Measurements from ENCODE around the gene ADIPOR2. TPM values are rescaled to one million over a fixed set of nuclear protein-coding genes. Genes with fewer than 3 reads are reported as not detected.
A peak's percentile ranks its signal among the peaks of the same experiment; 100 is the strongest.

Gene ADIPOR2
- total RNA-seq, 4 donors from 2014 or later = 40.3 to 47.9 (median 43.4) TPM

DNA sequence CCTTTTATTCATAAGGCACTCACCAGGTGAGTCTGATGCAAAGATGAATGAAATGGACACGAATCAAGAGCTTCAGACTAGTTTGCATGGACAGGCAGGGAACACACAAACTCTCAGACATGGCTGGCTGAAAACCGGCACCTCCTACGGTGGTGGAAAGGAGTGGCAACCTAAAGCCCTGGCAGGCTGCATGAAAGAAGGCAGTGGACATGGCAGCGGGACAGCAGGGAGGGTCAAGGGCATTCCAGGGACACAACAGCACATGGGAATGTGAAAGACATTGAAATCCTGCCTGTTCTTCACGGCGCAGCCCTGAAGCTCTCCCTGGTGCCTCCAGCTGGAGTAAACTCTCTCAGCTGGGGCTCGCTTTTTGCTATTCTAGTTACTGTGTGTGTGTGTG, 112.9 kb downstream of the ADIPOR2 start:
- 81% methylated on average over 6 of the region's 7 CpGs for WGBS
- TF ChIP-seq EP300 (IDR thresholded peaks at IDR 0.05) = no peak
- TF ChIP-seq POLR2AphosphoS5 (IDR thresholded peaks at IDR 0.05) = no peak
- TF ChIP-seq POLR2A (IDR thresholded peaks at IDR 0.05) = no peak
- TF ChIP-seq, protein P1, sequence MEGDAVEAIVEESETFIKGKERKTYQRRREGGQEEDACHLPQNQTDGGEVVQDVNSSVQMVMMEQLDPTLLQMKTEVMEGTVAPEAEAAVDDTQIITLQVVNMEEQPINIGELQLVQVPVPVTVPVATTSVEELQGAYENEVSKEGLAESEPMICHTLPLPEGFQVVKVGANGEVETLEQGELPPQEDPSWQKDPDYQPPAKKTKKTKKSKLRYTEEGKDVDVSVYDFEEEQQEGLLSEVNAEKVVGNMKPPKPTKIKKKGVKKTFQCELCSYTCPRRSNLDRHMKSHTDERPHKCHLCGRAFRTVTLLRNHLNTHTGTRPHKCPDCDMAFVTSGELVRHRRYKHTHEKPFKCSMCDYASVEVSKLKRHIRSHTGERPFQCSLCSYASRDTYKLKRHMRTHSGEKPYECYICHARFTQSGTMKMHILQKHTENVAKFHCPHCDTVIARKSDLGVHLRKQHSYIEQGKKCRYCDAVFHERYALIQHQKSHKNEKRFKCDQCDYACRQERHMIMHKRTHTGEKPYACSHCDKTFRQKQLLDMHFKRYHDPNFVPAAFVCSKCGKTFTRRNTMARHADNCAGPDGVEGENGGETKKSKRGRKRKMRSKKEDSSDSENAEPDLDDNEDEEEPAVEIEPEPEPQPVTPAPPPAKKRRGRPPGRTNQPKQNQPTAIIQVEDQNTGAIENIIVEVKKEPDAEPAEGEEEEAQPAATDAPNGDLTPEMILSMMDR (IDR thresholded peaks at IDR 0.05) = no peak
- DNase-seq (ENCODE audit: low spot score in 2 of 2) = peak; percentile 35 to 49
- Histone ChIP-seq H3K27ac (no peak overlapping the region), H3K27me3 (no peaks in the 10 kb centered on the region), H3K4me1 (peaks cover 20% of the 10 kb centered on the region), H3K4me3 (no peak overlapping the region), H3K36me3 (no peaks in the 10 kb centered on the region), H3K9me3 (no peaks in the 10 kb centered on the region)

DNA sequence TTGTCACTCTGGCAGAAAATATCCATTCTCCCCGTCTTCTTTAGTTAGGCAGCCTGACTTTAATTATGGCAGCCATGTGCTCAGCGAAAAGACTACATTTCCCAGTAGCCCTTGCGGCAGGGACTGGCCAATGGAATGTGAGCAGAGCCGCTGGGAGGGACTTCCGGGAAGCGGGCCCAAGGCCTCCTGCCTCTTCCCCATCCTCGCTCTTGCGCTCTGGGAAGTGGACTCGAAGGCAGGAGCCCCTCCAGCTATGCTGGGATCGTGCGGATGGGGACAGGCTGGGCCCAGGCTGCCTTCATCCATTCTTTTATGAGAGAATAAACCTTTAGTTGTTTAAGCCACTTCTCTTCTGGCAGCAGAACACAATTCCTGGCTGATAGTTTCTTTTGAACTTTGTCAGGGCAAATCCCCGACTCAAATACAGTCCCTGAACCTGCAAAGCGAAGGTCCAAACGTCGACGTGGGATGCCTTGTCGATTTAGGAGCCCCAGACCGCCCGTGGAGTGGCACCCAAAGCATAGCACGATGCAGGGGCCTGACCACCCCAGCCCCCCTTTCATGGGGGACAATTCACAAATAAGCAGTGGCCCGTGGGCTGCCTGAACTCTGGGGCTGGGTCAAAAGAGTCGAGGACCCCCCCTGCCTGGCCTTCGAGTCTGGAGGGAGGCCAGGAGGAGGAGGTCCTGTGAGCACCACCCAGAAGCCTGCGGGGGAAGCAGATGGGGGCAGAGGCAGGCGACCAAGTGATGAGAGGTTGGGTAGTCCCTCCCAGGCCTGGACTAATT, 113.9 kb downstream of the ADIPOR2 start:
- TF ChIP-seq POLR2AphosphoS5 (IDR thresholded peaks at IDR 0.05) = no peak
- TF ChIP-seq, protein P1 (IDR thresholded peaks at IDR 0.05) = no peak
- TF ChIP-seq EP300 (IDR thresholded peaks at IDR 0.05) = no peak
- no peak for TF ChIP-seq POLR2A (IDR thresholded peaks at IDR 0.05)
- no peak overlapping the region for H3K4me3 ChIP-seq
- WGBS = 56% methylated on average over 22 of the region's 25 CpGs

GRCh38 chr12:1805441-1806081, 114.7 kb downstream of the ADIPOR2 start:
- Histone ChIP-seq H3K36me3 (no peaks in the 10 kb centered on the region), H3K4me1 (peaks cover 20% of the 10 kb centered on the region), H3K9me3 (no peaks in the 10 kb centered on the region), H3K4me3 (no peak overlapping the region), H3K27me3 (no peaks in the 10 kb centered on the region), H3K27ac (no peak overlapping the region)
- 81% methylated on average over 16 of the region's 16 CpGs for WGBS
- TF ChIP-seq, protein P1 (IDR thresholded peaks at IDR 0.05) = no peak
- no peak for TF ChIP-seq POLR2AphosphoS5 (IDR thresholded peaks at IDR 0.05)
- TF ChIP-seq POLR2A (IDR thresholded peaks at IDR 0.05) = no peak
- TF ChIP-seq EP300 (IDR thresholded peaks at IDR 0.05) = no peak
- peak; percentile 60 to 65 for DNase-seq (ENCODE audit: low spot score in 2 of 2)

More for the DNA sequence above, 113.9 kb downstream of the ADIPOR2 start:
- H3K27ac ChIP-seq = no peak overlapping the region
- H3K9me3 ChIP-seq = no peaks in the 10 kb centered on the region
- H3K36me3 ChIP-seq = no peaks in the 10 kb centered on the region
- peaks cover 20% of the 10 kb centered on the region for H3K4me1 ChIP-seq
- H3K27me3 ChIP-seq = no peaks in the 10 kb centered on the region
- peak; percentile 93 to 96 for DNase-seq (ENCODE audit: low spot score in 2 of 2)

- H3K4me1 ChIP-seq = peaks cover 20% of the 10 kb centered on the region
Observed at GRCh38 chr12:1806301-1807086, 115.6 kb downstream of the ADIPOR2 start.

More at GRCh38 chr12:1806301-1807086, 115.6 kb downstream of the ADIPOR2 start:
- Histone ChIP-seq H3K9me3 (no peaks in the 10 kb centered on the region), H3K27me3 (no peaks in the 10 kb centered on the region), H3K36me3 (no peaks in the 10 kb centered on the region), H3K4me3 (no peak overlapping the region), H3K27ac (no peak overlapping the region)
- peak in 1 of 2 donors; percentile 54 for DNase-seq (ENCODE audit: low spot score in 2 of 2)
- TF ChIP-seq POLR2A (IDR thresholded peaks at IDR 0.05) = no peak
- TF ChIP-seq, protein P1 (IDR thresholded peaks at IDR 0.05) = no peak
- no peak for TF ChIP-seq POLR2AphosphoS5 (IDR thresholded peaks at IDR 0.05)
- no peak for TF ChIP-seq EP300 (IDR thresholded peaks at IDR 0.05)
- WGBS = 52% methylated on average over 7 of the region's 7 CpGs
